Measurements from ENCODE around the gene C1QTNF9B. TPM values are rescaled to one million over a fixed set of nuclear protein-coding genes. Genes with fewer than 3 reads are reported as not detected.

Gene C1QTNF9B
- total RNA-seq, 1 experiment from 2014 or later: not detected

DNA sequence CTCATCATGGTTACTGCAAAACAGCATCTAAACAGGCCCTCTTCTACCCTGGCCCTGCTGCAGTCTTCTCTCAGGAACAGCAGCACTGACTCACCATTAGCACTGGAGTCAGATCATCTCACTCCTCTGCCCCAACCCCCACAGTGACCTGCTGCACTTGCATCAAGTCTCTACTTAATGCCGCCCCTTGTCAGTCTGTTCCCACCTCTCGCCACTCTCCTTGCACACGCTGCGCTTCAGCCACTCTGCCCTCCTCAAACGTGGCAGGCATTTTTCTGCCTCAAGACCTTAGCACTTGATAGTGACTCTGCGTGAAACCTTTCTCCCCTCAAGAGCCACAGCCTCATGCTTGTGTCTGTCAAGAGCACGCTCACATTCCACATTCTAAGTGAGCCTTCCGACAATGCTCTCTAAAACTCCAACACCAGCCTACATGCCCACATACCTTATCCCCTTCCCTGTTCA, 30.2 kb downstream of the C1QTNF9B start:
- Histone ChIP-seq H3K27ac (ENCODE audit: low read length) (peak overlapping the region; percentile 99), H2AFZ (ENCODE audit: low read length) (no peak overlapping the region), H3K9ac (ENCODE audit: low read length) (peak overlapping the region; percentile 84), H3K4me2 (ENCODE audit: low read length) (peak overlapping the region; percentile 27), H4K20me1 (ENCODE audit: low read length) (no peaks in the 10 kb centered on the region), H3F3A (ENCODE audit: low read length, unreplicated experiment) (peaks cover 5% of the 10 kb centered on the region), H3K4me1 (ENCODE audit: insufficient read depth, low read length) (peaks cover 56% of the 10 kb centered on the region), H3K36me3 (ENCODE audit: low read depth, low read length) (peaks cover 3% of the 10 kb centered on the region; the same call in 1 of the 2 replicates), H3K4me3 (ENCODE audit: low read length) (no peak overlapping the region), H3K9me3 (ENCODE audit: low read length) (no peaks in the 10 kb centered on the region), H3K27me3 (ENCODE audit: low read length) (no peaks in the 10 kb centered on the region), H3K9me2 (replicated peaks; ENCODE audit: low read length) (no peaks in the 10 kb centered on the region), H3K79me2 (ENCODE audit: low read length) (no peaks in the 10 kb centered on the region)
- DNase-seq (peak; percentile 64), ATAC-seq (peak; percentile 64)
- POLR2A ChIA-PET (ENCODE audit: unreplicated experiment): no interaction called here
- BruUV-seq (replicated peaks): TSS peak; percentile 3
- CTCF ChIA-PET: no interaction called here
- TF ChIP-seq EZH2 (IDR thresholded peaks at IDR 0.05; ENCODE audit: low read length, unreplicated experiment): no peak
- TF ChIP-seq CTCF (conservative IDR thresholded peaks at IDR 0.05; ENCODE audit: low read depth, low read length): no peak
- TF ChIP-seq EZH2phosphoT487 (IDR thresholded peaks at IDR 0.05; ENCODE audit: borderline replicate concordance, low read length): no peak
- intact Hi-C loops (cut with micrococcal nuclease): no loop called here

DNA sequence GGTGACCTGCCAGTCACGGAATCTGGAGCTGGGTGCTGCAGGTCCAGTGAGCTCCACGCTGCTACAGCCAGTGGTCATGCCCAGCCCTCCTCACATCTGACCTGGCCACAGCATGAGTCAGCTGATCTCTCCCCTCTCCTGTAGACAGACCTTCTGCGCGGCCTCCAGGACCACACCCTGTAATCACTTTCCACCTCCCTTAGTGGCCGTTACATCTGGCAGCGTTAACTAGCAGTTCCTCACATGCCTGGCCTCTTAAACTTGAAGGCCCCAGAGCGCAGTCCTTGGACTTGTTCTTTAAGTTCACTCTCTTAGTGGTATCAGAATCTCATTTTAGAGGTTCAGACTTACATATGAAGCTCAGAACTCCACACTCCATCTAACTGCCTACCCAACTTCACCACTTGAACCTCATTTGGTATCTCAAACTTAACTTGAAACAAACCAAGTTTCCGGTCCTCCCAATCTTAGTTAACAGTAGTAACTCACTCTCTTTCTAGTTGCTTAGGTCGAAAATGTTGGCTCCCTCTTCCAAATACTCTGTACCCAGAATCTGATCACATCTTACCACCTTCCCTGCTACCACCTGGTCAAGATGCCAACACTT, 30.8 kb downstream of the C1QTNF9B start:
- Histone ChIP-seq H3F3A (ENCODE audit: low read length, unreplicated experiment) (peaks cover 5% of the 10 kb centered on the region), H3K9me2 (replicated peaks; ENCODE audit: low read length) (no peaks in the 10 kb centered on the region), H3K27ac (ENCODE audit: low read length) (peak overlapping the region; percentile 99), H3K36me3 (ENCODE audit: low read depth, low read length) (peaks cover 8% of the 10 kb centered on the region), H3K79me2 (ENCODE audit: low read length) (no peaks in the 10 kb centered on the region), H3K27me3 (ENCODE audit: low read length) (no peaks in the 10 kb centered on the region), H3K4me1 (ENCODE audit: insufficient read depth, low read length) (peaks cover 55% of the 10 kb centered on the region), H3K4me2 (ENCODE audit: low read length) (peak overlapping the region; percentile 27), H3K9me3 (ENCODE audit: low read length) (no peaks in the 10 kb centered on the region), H2AFZ (ENCODE audit: low read length) (no peak overlapping the region), H4K20me1 (ENCODE audit: low read length) (no peaks in the 10 kb centered on the region), H3K9ac (ENCODE audit: low read length) (peak overlapping the region; percentile 84), H3K4me3 (ENCODE audit: low read length) (no peak overlapping the region)
- ATAC-seq (peak; percentile 43), DNase-seq (peak; percentile 8)
- no TSS peak for BruUV-seq (replicated peaks)
- no peak for TF ChIP-seq CTCF (conservative IDR thresholded peaks at IDR 0.05; ENCODE audit: low read depth, low read length)
- TF ChIP-seq EZH2 (IDR thresholded peaks at IDR 0.05; ENCODE audit: low read length, unreplicated experiment): no peak
- no peak for TF ChIP-seq EZH2phosphoT487 (IDR thresholded peaks at IDR 0.05; ENCODE audit: borderline replicate concordance, low read length)
- POLR2A ChIA-PET (ENCODE audit: unreplicated experiment): no interaction called here
- intact Hi-C loops (cut with micrococcal nuclease): no loop called here
- CTCF ChIA-PET: no interaction called here

GRCh38 chr13:23865906-23866305, 31.4 kb downstream of the C1QTNF9B start:
- peak overlapping the region; percentile 99 for H3K27ac ChIP-seq (ENCODE audit: low read length)

More at GRCh38 chr13:23865906-23866305, 31.4 kb downstream of the C1QTNF9B start:
- TF ChIP-seq EZH2 (IDR thresholded peaks at IDR 0.05; ENCODE audit: low read length, unreplicated experiment) (no peak), CTCF (conservative IDR thresholded peaks at IDR 0.05; ENCODE audit: low read depth, low read length) (no peak), EZH2phosphoT487 (IDR thresholded peaks at IDR 0.05; ENCODE audit: borderline replicate concordance, low read length) (no peak)
- Histone ChIP-seq H3K79me2 (ENCODE audit: low read length) (no peaks in the 10 kb centered on the region), H3K9ac (ENCODE audit: low read length) (no peak overlapping the region; the same call in 1 of the 2 replicates), H3K4me3 (ENCODE audit: low read length) (no peak overlapping the region), H3K4me2 (ENCODE audit: low read length) (no peak overlapping the region), H3K9me2 (replicated peaks; ENCODE audit: low read length) (no peaks in the 10 kb centered on the region), H3K9me3 (ENCODE audit: low read length) (no peaks in the 10 kb centered on the region), H3F3A (ENCODE audit: low read length, unreplicated experiment) (peaks cover 5% of the 10 kb centered on the region), H2AFZ (ENCODE audit: low read length) (no peak overlapping the region), H4K20me1 (ENCODE audit: low read length) (no peaks in the 10 kb centered on the region), H3K36me3 (ENCODE audit: low read depth, low read length) (peaks cover 13% of the 10 kb centered on the region), H3K27me3 (ENCODE audit: low read length) (no peaks in the 10 kb centered on the region), H3K4me1 (ENCODE audit: insufficient read depth, low read length) (peaks cover 52% of the 10 kb centered on the region)
- DNase-seq (no peak), ATAC-seq (no peak)
- CTCF ChIA-PET: no interaction called here
- intact Hi-C loops (cut with micrococcal nuclease): no loop called here
- BruUV-seq (replicated peaks): no TSS peak
- POLR2A ChIA-PET (ENCODE audit: unreplicated experiment): no interaction called here

Data from PC-3 (cell line).